ELF-1 (cell line): ENCODE data around the gene CCNY.
A peak's percentile ranks its signal among the peaks of the same experiment; 100 is the strongest.
"Not testable (repeated sequence)": the region's sequence is repeated elsewhere in the genome, so short reads cannot be mapped to it uniquely, and the experiment has no call there.

ENCODE experiments used
- DNase-seq: peaks from one replicate; pipeline ENCODE4 v3.0.0-alpha.2; 2016; ENCODE audit warnings: low read depth, low spot score

Gene CCNY

DNA sequence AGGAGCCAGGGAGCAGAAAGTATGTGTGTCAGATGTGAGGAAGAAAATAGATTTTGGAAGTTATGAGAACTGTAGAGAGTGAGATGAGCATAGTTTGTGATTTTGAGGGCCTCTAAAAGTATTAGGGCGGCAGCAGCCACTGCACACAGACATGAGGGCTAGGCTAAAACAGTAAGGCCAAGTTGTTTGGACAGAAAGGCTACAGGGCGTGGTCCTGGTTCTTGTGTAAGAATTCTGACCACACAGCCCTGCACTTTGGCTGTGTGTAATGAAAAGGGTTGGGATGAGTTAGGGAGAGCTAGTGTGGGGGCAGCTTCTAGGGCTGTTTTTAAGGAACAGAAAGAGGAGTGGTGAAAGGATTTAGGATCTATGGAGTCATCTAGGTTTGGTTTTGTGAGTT is 67.8 kb downstream of the CCNY start:
- DNase-seq = not testable (repeated sequence)

DNA sequence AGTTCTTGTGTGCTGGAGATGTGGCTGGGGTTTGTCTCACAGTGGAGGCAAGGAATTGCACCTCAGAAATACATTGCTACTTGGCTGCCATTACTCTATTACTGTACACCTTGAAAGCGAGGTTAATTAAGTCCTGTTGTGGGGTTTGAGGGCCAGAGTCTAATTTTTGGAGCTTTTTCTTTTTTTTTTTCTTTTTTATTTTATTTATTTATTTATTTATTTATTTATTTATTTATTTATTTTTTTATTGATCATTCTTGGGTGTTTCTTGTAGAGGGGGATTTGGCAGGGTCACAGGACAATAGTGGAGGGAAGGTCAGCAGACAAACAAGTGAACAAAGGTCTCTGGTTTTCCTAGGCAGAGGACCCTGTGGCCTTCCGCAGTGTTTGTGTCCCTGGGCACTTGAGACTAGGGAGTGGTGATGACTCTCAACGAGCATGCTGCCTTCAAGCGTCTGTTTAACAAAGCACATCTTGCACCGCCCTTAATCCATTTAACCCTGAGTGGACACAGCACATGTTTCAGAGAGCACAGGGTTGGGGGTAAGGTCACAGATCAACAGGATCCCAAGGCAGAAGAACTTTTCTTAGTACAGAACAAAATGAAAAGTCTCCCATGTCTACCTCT is 69.8 kb downstream of the CCNY start:
- DNase-seq = not testable (repeated sequence)

- DNase-seq = not testable (repeated sequence)
Observed at GRCh38 chr10:35407696-35408095, 71.4 kb downstream of the CCNY start.

DNA sequence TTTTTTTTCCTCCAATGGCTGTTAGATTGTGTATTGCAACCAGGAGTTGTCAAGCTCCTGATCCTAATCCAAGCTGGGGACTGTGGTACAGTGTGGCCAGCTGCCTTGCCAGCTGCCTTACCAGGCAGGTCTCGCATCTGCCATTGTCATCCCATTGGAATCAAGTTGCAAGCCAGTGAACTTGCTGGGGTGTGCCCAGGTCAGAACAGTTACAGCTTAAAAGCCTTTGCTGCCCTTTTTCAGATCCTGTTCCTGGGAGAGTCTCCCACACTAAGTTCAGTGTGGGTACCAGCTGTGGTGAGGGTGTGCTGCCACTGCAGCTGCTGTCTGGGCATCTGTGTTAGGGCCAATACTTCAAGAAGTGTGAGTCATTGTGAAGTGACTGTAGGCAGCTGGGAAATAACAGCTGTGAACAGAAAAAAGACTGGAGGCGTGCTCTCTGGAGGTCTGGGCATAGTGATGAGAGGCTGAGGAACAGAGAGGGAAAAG is 72.8 kb downstream of the CCNY start:
- no peak for DNase-seq

DNA sequence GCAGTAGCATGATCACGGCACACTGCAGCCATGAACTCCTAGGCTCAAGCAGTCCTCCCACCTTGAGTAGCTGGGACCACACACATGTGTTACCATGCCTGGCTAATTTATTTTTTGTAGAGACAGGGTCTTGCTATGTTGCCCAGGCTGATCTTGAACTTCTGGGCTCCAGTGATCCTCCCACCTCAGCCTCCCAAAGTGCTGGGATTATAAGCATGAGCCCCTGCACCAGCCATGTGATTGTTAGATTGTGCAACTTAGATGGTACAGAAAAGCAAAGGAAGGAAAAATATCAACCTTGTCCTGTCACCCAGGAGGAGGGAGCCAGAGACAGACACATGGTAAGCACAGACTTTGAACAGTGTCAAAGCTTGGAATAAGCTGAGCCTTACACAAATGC is 73.5 kb downstream of the CCNY start:
- DNase-seq = no peak

GRCh38 chr10:35412003-35412723 is 75.9 kb downstream of the CCNY start:
- no peak for DNase-seq

- DNase-seq = no peak
Observed at GRCh38 chr10:35412900-35413491, 76.7 kb downstream of the CCNY start.

- peak; percentile 31 for DNase-seq
Observed at GRCh38 chr10:35413985-35414861, 77.9 kb downstream of the CCNY start.

DNA sequence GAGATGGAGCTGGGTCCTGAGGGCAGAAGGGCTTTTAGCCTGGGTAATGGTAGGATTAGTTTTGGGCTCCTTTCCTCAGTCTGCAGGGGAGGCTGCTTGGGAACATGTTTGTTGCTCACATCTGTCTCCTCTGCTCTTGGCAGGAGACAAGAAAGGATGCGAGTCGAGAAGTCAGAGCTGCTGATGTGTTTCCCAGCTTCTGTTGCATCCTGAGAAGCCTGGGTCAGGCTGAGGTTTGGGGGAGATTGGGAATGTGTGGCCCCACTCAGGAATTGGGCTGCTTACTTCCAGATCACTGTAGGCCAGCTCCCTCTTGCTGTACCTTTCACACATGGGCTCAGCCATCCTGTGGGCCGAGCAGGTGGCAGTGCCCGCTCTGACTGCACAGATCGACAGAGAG is 79.2 kb downstream of the CCNY start:
- no peak for DNase-seq

DNA sequence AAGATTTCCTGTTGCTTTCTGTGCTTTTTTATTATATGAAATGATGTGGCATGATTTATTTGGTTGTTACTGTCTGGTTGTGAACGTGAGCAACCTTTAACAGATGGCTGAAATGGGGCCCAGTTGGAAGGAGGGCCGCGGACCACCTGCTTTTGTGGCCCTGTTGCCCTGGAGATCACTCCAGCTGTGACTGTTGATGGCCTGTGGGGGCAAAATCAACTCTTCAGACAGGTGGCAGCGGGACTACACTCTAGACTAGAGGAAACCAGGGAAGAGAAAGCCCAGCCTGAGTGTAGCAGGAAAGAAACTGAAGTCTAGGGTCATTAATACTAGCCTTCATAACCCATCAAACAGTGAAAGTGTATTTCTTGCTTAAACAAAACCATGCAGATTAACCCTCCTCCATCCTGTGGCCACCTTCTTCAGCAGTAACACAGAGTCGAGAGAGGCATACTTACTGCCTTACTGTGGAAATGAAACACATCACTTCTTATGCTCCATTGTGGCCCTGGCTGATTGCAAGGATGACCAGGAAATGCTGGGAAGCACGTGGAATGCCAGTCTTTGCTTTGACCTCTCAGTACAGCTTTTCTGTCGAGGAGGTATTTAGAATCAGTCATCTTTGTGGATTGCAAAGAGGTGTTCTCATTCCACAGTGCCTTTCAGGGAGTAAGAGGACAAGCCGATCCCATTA is 80.5 kb downstream of the CCNY start:
- no peak for DNase-seq

DNA sequence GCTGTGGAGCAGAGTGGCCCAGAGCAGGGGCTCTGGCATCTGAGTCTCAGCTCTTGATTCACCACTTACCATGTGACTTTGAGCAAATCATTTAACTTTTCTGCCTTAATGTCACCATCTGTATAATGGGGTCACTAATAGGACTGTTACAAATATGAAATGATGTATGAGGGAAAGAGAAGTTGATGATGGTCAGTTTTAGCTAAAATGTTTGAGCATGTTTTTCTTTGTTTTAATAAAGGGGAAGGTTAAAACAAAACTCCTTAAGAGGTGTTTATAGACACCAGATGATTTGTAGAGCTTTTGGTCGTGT is 81.0 kb downstream of the CCNY start:
- DNase-seq = no peak

DNA sequence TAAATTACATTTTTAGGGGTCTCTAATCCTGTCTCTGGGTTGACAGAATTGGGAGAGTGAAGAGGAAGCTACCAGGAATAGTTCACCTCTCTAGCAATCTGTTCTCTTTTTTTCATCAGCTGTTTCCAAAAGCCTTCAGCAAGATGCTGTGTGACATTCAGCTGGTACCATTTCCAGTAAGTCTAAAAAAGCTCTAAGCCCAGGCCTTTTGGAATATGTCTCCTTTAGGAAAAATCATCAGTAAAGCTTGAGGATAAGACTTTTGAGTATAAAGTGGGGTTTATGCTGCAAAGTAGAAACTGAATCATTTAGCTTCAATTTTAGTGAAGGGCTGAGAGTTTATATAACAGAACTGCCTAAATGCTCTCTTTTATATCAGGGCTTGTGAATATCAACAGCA is 81.5 kb downstream of the CCNY start:
- no peak for DNase-seq

DNA sequence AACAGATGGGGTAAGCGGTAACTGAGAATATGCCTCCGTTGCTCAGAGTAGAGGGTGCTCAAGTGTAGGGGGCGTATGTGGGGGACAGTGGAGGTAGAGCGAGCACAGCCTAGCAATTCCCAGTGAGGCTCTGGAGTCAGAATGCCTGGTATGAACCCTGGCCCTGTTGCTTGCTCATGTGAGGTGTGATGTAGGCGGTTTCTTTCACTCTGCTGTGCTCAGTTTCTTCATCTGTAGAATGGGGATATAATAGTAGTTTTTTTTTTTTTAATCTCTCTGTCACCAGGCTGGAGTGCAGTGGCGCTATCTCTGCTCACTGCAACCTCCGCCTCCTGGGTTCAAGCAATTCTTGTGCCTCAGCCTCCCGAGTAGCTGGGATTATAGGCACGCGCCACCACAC is 82.3 kb downstream of the CCNY start:
- DNase-seq = not testable (repeated sequence)

GRCh38 chr10:35420044-35420443 is 83.7 kb downstream of the CCNY start:
- DNase-seq = no peak

DNA sequence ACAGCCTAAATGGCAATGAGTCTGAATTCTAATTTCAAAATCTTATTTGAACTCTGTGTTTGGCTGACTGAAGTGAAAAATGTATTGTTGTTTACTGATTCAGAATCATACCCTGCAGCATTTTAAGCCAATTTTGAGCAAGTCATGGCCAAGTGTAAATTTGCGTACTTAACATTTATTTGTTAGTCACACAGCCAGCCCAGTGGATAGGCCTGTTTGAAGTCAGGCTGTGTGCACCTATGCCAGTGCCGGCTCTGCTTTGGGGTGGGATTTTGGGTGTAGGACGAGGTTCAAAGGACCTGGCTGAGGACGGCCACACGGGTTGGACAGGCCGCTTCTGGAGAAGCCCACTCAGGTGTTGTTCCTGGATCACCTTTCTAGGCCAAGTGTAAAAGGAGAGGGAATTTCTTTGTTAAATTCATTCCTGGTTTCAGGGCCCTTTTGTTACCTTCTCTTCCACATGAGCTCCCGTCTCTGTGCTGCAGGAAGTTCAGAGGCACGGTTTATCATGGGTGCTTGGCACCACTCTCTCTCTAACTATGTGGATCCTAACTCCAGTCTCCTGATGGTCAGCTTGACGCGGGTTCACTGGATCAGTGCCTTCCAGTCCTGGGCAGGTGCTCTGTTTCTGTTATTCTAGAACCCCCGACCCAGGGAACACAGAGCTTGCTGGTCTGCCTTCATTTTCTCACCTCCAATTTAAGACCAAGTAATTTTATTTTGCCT is 84.7 kb downstream of the CCNY start:
- no peak for DNase-seq

DNA sequence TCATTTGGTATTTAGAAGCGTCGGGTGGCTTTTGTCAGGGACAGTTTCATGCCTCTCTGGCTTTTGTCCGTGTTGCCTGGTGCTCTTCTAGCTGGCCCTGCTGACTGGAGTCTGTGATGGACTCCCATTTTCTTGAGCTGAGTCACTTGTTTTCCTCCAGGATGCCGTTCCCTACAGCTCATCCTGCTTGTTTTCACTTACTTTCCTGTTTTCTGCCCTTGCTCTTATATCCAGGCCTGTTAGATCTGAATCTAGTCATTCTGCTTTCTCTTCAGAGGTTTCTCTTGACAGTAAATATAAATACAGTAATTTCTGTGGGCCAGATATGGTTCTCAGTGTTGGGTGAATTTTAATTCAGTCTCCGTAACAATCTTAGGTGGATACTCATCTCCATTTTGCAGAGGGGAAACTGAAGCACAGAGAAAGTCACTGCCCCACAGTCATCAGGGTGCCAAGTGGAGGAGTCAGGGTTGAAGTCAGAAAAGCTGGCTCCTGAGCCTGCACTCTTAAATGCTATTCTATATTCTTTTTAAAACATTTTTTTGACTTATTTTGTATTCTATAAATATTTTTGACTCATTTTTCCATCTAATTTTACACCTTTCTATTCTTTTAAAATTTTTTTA is 85.4 kb downstream of the CCNY start:
- DNase-seq = peak; percentile 70

- DNase-seq = no peak
Observed at GRCh38 chr10:35422228-35422627, 85.9 kb downstream of the CCNY start.

GRCh38 chr10:35423505-35424306 is 87.4 kb downstream of the CCNY start:
- DNase-seq = no peak

DNA sequence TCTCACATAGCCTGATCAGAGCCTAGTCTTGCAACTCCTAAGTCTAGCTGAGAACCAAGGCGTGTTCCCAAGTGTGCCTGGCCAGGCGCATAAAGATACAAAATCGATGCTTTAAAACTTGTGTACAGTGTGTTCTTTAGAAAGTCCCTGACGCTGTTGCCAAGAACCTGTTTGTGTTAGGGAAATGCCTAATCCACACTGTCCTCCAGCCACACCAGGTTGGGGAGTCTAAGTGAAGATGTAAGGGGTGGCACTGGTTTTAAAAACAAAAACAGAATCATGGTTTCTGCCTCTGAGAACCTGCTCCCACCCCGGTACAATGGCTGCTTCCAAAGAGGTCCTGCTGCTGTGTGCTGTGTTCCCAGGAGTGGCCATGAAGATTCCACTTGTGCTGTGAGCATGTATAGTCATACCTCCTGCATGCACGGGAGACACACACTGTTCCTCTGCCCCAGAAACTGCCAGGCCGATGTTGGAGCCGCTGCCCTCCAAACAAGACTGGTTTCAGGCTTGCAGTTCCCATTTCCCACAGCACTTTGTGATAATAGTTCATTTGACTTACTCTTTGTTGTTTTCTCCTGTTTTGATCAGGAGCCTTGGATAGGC is 88.5 kb downstream of the CCNY start:
- no peak for DNase-seq
